Hepatocyte (in vitro differentiated cells): ENCODE results near the gene GPATCH1.

Experiments
- CTCF ChIP-seq: fragments of 200-600 bp; sonication (generic); IDR thresholded peaks from 2 replicates; pipeline ENCODE4 v1.5.1; 2016; ENCODE audit warnings: antibody characterized with exemption, mild to moderate bottlenecking; ENCODE audit not compliant: poor library complexity
- EZH2 ChIP-seq: fragments of 200-600 bp; sonication (generic); IDR thresholded peaks from 2 replicates; pipeline ENCODE4 v1.6.1; 2016; ENCODE audit warnings: antibody characterized with exemption, mild to moderate bottlenecking, borderline replicate concordance

GRCh38 chr19:33064792-33065550 lies 16.0 kb upstream of the GPATCH1 start, which contains the start of gene RHPN2:
- TF ChIP-seq CTCF, result no peak
- TF ChIP-seq EZH2, result no peak
